Right cardiac atrium (tissue), 5 donors: ENCODE data around the gene CEACAM6. TPM values are rescaled to one million over a fixed set of nuclear protein-coding genes. Genes with fewer than 3 reads are reported as not detected.
"Not testable (repeated sequence)": the region's sequence is repeated elsewhere in the genome, so short reads cannot be mapped to it uniquely, and the experiment has no call there.

Experiments
- ATAC-seq, 2 donors: fragments of 200-7000 bp; cut with Tn5 transposase; one replicate each; pipeline versions ENCODE4 v1.8.0 to v1.9.1; 2020; ENCODE audit warnings: moderate library complexity in 2 of 2, mild to moderate bottlenecking in 1 of 2
- DNase-seq, 3 donors: peaks; one replicate each; pipeline ENCODE4 v3.0.0-alpha.2; 2020
- H3K27ac ChIP-seq: one replicate; pipeline ENCODE4 v1.5.1; 2013; ENCODE audit warnings: mild to moderate bottlenecking, low read length, control low read depth, moderate library complexity
- H3K27me3 ChIP-seq: one replicate; pipeline ENCODE4 v1.6.1; 2013; ENCODE audit not compliant: control insufficient read depth, insufficient read depth
- H3K4me1 ChIP-seq: one replicate; pipeline ENCODE4 v1.6.1; 2013; ENCODE audit warnings: low read length; ENCODE audit not compliant: control insufficient read depth, insufficient read depth
- H3K4me3 ChIP-seq: one replicate; pipeline ENCODE4 v1.5.1; 2013; ENCODE audit warnings: low read length, control low read depth
- H3K9me3 ChIP-seq: one replicate; pipeline ENCODE4 v1.6.1; 2013; ENCODE audit warnings: low read length; ENCODE audit not compliant: control insufficient read depth
- WGBS: extraction: QIAGEN DNeasy Blood & Tissue Kit; methylation state at CpG from one replicate; pipeline ENCODE4 v1.1.7; 2013; 5-methylcytosine and 5-hydroxymethylcytosine counted together
- intact Hi-C, 4 donors: fragments of 100-400 bp; cut with DNase I; formaldehyde crosslinking; loops; one replicate each; pipeline versions ENCODE4 v1.11.0 to v1.14.0; 2022 to 2023
- long read RNA-seq, 4 donors: library from polyadenylated mRNA; unstranded; transcript quantifications; one replicate each; pipeline ENCODE4 v2.0.0, GENCODE V29; 2020 to 2021
- polyA plus RNA-seq: library from polyadenylated mRNA; stranded (reverse); fragments of 200-250 nt; gene quantifications from one replicate; pipeline ENCODE4 v1.2.3, GENCODE V29; 2013
- total RNA-seq, 4 donors: library from RNA; stranded (reverse); fragmentation: NEBNext Ultra II Directional; extraction: Animal tissue kit (Norgen Biotek cat#: 25700); gene quantifications; one replicate each; pipeline ENCODE4 v1.2.1, GENCODE V29; 2021
- donor health status: healthy with polysubstance abuse.
- donor health status: DM: no; HTN: yes; CAD: no.
- donor health status: DM: no; HTN: no; CAD: no.
- donor health status: DM: no; HTN: yes; CAD: no; lungs with severe emphysema.
- donor health status: DM: yes; HTN: yes; CAD: no.

CEACAM6 gene
- under 1 TPM in 1 of 4 donors, not detected in 3; 0.36 TPM for total RNA-seq
- polyA plus RNA-seq, result not detected
- long read RNA-seq, donor 1, result 0 reads
- long read RNA-seq, donor 2, result 0 reads
- long read RNA-seq, donor 3, result 0 reads
- long read RNA-seq, donor 4, result 0 reads

DNA sequence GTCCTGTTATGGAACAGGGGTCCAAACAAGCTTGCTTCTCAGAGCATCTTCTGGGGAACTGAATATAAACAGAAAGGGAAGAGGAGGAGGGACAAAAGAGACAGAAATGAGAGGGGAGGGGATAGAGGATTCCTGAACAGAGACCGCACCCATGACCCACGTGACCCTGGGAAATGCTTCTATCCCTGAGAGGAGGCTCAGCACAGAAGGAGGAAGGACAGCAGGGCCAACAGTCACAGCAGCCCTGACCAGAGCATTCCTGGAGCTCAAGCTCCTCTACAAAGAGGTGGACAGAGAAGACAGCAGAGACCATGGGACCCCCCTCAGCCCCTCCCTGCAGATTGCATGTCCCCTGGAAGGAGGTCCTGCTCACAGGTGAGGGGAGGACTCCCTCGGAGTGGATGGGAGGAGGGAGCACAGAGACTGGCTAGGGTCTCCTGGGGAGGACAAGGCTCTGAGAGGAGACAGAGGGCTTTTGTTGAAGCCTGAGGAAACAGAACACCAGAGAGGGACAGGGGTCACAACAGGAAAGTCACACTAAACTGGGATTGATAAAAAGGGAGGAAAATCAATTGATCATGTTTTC lies at the start of gene CEACAM6:
Gene CEACAM6 (plus strand): TSS at position 203 of the 586 bp plus-strand sequence. CDS start 109 bp downstream, at position 312.
- intact Hi-C loops, result no loop called here
- Histone ChIP-seq H3K4me3 (no peak within 1 kb of the TSS), H3K4me1 (no peaks in the 10 kb centered on the region), H3K27me3 (peaks cover 2% of the 10 kb centered on the region), H3K9me3 (no peaks in the 10 kb centered on the region), H3K27ac (no peak within 1 kb of the TSS)
- WGBS, result 44% methylated on average over 3 of the region's 3 CpGs
- DNase-seq (peak in 1 of 3 donors; percentile 63), ATAC-seq (peak in 1 of 2 donors; percentile 36)

DNA sequence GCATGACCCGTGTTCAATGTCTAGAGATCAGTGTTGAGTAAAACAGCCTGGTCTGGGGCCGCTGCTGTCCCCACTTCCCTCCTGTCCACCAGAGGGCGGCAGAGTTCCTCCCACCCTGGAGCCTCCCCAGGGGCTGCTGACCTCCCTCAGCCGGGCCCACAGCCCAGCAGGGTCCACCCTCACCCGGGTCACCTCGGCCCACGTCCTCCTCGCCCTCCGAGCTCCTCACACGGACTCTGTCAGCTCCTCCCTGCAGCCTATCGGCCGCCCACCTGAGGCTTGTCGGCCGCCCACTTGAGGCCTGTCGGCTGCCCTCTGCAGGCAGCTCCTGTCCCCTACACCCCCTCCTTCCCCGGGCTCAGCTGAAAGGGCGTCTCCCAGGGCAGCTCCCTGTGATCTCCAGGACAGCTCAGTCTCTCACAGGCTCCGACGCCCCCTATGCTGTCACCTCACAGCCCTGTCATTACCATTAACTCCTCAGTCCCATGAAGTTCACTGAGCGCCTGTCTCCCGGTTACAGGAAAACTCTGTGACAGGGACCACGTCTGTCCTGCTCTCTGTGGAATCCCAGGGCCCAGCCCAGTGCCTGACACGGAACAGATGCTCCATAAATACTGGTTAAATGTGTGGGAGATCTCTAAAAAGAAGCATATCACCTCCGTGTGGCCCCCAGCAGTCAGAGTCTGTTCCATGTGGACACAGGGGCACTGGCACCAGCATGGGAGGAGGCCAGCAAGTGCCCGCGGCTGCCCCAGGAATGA lies 48.4 kb upstream of the CEACAM6 start:
- WGBS, result 13% methylated on average over 26 of the region's 26 CpGs
- no peak overlapping the region for H3K4me3 ChIP-seq
- intact Hi-C loops, result no loop called here
- no peaks in the 10 kb centered on the region for H3K4me1 ChIP-seq
- H3K27me3 ChIP-seq, result no peaks in the 10 kb centered on the region
- DNase-seq (peak; percentile 29 to 69 (median 57)), ATAC-seq (peak; percentile 44 to 63)
- H3K9me3 ChIP-seq, result no peaks in the 10 kb centered on the region
- H3K27ac ChIP-seq, result no peak overlapping the region

DNA sequence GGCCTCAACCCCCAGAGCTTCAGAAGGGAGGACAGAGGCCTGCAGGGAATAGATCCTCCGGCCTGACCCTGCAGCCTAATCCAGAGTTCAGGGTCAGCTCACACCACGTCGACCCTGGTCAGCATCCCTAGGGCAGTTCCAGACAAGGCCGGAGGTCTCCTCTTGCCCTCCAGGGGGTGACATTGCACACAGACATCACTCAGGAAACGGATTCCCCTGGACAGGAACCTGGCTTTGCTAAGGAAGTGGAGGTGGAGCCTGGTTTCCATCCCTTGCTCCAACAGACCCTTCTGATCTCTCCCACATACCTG lies 47.9 kb upstream of the CEACAM6 start:
- Histone ChIP-seq H3K27ac (no peak overlapping the region), H3K4me1 (no peaks in the 10 kb centered on the region), H3K9me3 (no peaks in the 10 kb centered on the region), H3K27me3 (no peaks in the 10 kb centered on the region), H3K4me3 (no peak overlapping the region)
- ATAC-seq (no peak), DNase-seq (no peak)
- 57% methylated on average over 5 of the region's 5 CpGs for WGBS
- intact Hi-C loops, result no loop called here

DNA sequence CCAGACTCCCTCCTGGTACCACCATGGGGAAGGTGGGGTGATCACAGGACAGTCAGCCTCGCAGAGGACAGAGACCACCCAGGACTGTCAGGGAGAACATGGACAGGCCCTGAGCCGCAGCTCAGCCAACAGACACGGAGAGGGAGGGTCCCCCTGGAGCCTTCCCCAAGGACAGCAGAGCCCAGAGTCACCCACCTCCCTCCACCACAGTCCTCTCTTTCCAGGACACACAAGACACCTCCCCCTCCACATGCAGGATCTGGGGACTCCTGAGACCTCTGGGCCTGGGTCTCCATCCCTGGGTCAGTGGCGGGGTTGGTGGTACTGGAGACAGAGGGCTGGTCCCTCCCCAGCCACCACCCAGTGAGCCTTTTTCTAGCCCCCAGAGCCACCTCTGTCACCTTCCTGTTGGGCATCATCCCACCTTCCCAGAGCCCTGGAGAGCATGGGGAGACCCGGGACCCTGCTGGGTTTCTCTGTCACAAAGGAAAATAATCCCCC lies 47.4 kb upstream of the CEACAM6 start:
- intact Hi-C loops, result no loop called here
- WGBS, result 67% methylated on average over 5 of the region's 5 CpGs

DNA sequence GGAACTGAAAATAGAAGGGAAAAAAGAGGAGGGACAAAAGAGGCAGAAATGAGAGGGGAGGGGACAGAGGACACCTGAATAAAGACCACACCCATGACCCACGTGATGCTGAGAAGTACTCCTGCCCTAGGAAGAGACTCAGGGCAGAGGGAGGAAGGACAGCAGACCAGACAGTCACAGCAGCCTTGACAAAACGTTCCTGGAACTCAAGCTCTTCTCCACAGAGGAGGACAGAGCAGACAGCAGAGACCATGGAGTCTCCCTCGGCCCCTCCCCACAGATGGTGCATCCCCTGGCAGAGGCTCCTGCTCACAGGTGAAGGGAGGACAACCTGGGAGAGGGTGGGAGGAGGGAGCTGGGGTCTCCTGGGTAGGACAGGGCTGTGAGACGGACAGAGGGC lies 46.8 kb upstream of the CEACAM6 start, which contains the start of gene CEACAM5:
Gene CEACAM5 (plus strand): TSS at position 146 of the 400 bp plus-strand sequence. CDS start 106 bp downstream, at position 252.
- H3K27ac ChIP-seq, result no peak within 1 kb of the TSS
- H3K9me3 ChIP-seq, result no peaks in the 10 kb centered on the region
- 37% methylated on average over 4 of the region's 4 CpGs for WGBS
- DNase-seq (no peak), ATAC-seq (no peak)
- H3K4me1 ChIP-seq, result no peaks in the 10 kb centered on the region
- H3K27me3 ChIP-seq, result no peaks in the 10 kb centered on the region
- intact Hi-C loops, result no loop called here
- no peak within 1 kb of the TSS for H3K4me3 ChIP-seq

More for the DNA sequence above, 47.4 kb upstream of the CEACAM6 start:
- DNase-seq, result no peak
- no peak for ATAC-seq
- Histone ChIP-seq H3K27me3 (no peaks in the 10 kb centered on the region), H3K9me3 (no peaks in the 10 kb centered on the region), H3K4me1 (no peaks in the 10 kb centered on the region), H3K4me3 (no peak overlapping the region), H3K27ac (no peak overlapping the region)

DNA sequence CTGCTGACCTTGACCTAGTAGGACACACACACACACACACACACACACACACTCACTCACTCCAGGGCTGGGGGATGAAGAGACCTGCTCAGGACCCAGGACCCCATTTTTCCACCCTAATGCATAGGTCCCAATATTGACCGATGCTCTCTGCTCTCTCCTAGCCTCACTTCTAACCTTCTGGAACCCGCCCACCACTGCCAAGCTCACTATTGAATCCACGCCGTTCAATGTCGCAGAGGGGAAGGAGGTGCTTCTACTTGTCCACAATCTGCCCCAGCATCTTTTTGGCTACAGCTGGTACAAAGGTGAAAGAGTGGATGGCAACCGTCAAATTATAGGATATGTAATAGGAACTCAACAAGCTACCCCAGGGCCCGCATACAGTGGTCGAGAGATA lies 45.8 kb upstream of the CEACAM6 start:
- intact Hi-C loops, H3K27ac ChIP-seq, H3K4me1 ChIP-seq, H3K4me3 ChIP-seq, H3K27me3 ChIP-seq, DNase-seq, H3K9me3 ChIP-seq, ATAC-seq: not testable (repeated sequence)
- 81% methylated on average over 8 of the region's 8 CpGs for WGBS

DNA sequence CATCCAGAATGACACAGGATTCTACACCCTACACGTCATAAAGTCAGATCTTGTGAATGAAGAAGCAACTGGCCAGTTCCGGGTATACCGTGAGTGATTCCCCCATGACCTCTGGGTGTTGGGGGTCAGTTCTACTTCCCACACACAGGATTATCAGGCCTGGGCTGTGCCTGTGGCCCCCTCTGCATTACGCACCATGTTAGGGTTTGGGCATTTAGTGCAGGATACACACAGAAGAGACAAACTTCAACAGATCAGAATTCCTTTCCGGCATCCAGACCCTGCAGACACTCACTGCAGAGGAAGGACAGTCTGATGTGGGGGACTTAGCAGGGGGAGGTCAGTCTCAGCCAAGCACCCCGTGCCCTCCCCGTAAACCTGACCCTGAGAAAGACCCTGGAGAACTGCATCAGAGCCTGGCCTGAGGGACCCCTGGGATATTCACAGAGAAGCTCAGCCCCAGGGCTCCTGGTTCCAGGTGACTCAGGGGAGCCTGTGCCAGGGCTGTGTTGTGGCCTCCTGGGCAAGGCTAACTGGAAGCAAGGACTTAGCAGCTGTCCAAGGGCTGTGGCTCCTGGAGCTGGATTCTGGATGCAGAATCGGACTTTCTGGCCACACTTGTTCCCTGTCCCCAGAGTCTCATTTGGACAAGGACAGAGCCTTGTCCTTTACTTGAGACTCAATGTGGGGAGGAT lies 45.2 kb upstream of the CEACAM6 start:
- Histone ChIP-seq H3K4me1 (no peaks in the 10 kb centered on the region), H3K27me3 (no peaks in the 10 kb centered on the region), H3K9me3 (no peaks in the 10 kb centered on the region), H3K4me3 (no peak overlapping the region), H3K27ac (no peak overlapping the region)
- intact Hi-C loops, result no loop called here
- no peak for DNase-seq
- 77% methylated on average over 8 of the region's 8 CpGs for WGBS
- no peak for ATAC-seq

DNA sequence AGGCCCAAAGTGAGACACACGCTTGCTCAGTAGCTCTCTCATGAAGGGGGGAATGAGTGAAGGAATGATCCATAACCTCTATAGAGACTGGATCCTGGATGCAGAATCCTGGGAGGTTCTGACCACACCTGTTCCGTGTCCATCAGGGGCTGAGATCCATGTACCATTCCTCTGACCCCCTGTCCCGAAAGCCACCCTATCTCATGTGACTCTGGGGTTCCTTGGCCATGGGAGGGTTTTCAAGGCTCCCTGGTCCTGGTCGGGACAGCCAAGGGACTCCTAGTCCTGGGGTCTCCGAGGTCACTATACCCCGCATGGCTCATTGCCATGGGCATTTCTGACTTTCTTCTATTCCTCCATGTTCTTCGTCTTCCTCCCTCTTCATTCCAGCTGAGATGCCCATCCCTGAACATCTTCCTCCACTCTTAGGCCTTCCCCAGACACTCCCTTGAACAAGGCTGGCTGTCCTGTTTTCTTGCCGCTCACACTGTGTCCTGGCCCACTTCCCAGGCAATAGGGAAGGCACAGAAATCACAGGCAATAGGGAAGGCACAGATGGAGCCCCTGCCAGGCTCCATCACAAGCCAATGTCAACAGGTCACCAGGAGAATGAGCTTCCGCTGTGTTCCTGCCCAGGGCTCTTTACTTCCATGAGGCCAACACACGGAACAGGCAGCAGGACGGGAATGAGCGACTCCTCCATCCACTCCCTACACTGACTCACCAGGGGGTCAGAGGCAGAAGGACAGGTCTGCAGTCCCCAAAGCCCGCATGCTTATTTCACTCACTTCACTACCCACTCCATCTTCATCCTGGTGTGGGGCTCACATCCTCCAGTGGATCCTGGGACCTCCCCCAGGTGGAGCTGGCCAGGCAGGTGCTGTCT lies 43.7 kb upstream of the CEACAM6 start:
- 77% methylated on average over 13 of the region's 13 CpGs for WGBS
- DNase-seq (no peak), ATAC-seq (no peak)
- Histone ChIP-seq H3K4me1 (no peaks in the 10 kb centered on the region), H3K4me3 (no peak overlapping the region), H3K9me3 (no peaks in the 10 kb centered on the region), H3K27ac (no peak overlapping the region), H3K27me3 (no peaks in the 10 kb centered on the region)
- intact Hi-C loops, result no loop called here

DNA sequence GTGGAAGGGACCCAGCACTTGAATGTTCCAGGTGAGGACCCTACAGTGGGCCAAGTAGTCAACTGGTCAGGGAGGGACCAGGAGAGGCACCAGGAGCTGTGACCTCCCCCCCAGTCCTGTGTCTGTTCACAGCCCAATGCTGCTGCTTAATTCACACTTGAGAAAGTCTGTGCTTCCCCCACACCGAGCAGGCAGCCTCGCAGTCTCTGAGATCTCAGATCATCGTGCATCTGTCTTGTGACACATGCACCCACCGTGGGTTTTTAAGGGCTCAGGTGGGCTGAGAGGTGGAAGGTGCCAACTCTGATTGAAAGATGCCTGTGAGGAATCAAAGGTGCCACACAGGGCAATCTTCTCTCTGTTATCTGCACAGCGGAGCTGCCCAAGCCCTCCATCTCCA lies 40.7 kb upstream of the CEACAM6 start:
- Histone ChIP-seq H3K27ac (no peak overlapping the region), H3K4me3 (no peak overlapping the region), H3K4me1 (no peaks in the 10 kb centered on the region), H3K9me3 (no peaks in the 10 kb centered on the region), H3K27me3 (no peaks in the 10 kb centered on the region)
- ATAC-seq (no peak), DNase-seq (no peak)
- WGBS, result 73% methylated on average over 5 of the region's 5 CpGs
- intact Hi-C loops, result no loop called here

DNA sequence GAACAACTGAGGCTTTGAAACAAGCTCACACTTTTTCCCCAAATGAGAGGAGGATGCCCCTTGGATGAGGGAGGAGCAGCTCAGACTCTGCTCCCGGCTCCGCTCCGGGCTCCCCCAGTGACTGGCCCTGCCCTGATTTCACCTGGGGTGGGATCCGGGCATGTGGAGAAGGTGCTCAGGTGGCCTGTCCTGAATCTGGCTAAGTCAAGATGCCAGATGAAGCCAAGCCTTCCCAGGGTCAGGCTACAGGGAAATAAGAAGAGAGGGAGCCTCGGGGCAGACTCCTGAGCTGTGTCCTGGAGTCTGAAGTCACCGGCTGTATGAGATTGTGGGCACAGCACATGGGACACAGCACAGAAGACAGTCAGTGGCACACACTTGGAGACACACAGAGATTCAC lies 36.6 kb upstream of the CEACAM6 start:
- H3K4me3 ChIP-seq, result no peak overlapping the region
- 72% methylated on average over 6 of the region's 6 CpGs for WGBS
- H3K9me3 ChIP-seq, result no peaks in the 10 kb centered on the region
- intact Hi-C loops, result no loop called here
- no peak overlapping the region for H3K27ac ChIP-seq
- H3K4me1 ChIP-seq, result no peaks in the 10 kb centered on the region
- ATAC-seq (no peak), DNase-seq (no peak)
- no peaks in the 10 kb centered on the region for H3K27me3 ChIP-seq
